Measurements from ENCODE around the gene FBXO42.

DNA sequence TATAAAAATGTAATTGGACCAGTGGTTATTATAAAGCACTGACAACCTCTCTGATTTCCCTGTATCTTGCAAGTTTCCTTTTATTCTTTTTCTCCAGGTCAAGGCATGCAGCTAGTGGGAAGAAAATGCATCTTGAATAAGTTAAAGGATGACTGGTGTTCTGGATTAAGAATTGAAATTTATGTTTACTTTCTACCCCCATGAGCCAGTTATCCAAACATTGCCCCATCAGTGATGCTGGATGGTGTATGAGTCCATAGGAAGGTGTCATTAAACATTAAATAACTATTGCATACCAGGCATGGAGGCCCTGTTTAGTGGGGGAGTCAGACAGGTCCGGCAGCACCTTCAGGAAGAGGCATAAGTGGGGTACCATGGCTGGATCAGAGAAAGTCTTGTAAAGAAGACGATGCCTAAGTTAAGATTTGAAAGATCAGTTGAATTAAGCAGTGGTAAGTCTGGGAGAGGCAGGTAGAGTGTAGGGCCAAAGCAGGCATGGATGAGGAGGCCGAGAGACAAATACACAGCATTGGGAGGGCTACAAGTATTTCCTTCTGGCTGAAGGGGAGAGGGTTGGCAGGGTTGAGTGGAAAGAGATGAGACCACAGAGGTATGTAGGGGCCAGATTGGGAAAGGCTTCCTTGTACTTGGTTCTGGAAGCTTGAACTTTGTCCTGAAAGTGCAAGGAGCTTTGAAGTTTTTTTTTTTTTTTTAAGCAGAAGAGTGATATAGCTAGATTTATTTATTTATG is 20.4 kb upstream of the FBXO42 start:
- no peak for TF ChIP-seq CTCF (IDR thresholded peaks at IDR 0.05 in 8 of 11, conservative IDR thresholded peaks at IDR 0.05 in 3 of 11)
- TF ChIP-seq POLR2A (IDR thresholded peaks at IDR 0.05), result no peak

All from spleen (tissue), 7 donors.